ENCODE measurements around the gene WNK1.

GRCh38 chr12:765840-766239 lies 13.5 kb downstream of the WNK1 start:
- no peak for TF ChIP-seq POLR2A (IDR thresholded peaks at IDR 0.05)
- no peak for TF ChIP-seq CTCF (IDR thresholded peaks at IDR 0.05)

Measured in heart left ventricle (tissue), 13 donors.